GM21423 (cell line): ENCODE results near the gene NCKAP5.

Source experiments
- ATAC-seq: cut with Tn5 transposase; IDR thresholded peaks from one replicate; pipeline ENCODE4 v1.9.1; 2021; ENCODE audit warnings: mild to moderate bottlenecking, moderate library complexity; ENCODE audit not compliant: unreplicated experiment

NCKAP5 gene

GRCh38 chr2:133568172-133568571 is at the start of gene NCKAP5:
Gene NCKAP5, minus strand, starts transcription at chr2:133568463. Its CDS starts 50,937 bp downstream, at chr2:133517526.
- no peak for ATAC-seq

- no peak for ATAC-seq
These were observed 41.4 kb upstream of the NCKAP5 start for GRCh38 chr2:133609664-133610063.

GRCh38 chr2:133608291-133608690 is 40.0 kb upstream of the NCKAP5 start:
- no peak for ATAC-seq

- no peak for ATAC-seq
These were observed 39.4 kb upstream of the NCKAP5 start for GRCh38 chr2:133607679-133608078.

- ATAC-seq, result no peak
These were observed 38.4 kb upstream of the NCKAP5 start for GRCh38 chr2:133606616-133607015.

- ATAC-seq, result no peak
These were observed 37.5 kb upstream of the NCKAP5 start for GRCh38 chr2:133605766-133606137.

- ATAC-seq, result no peak
These were observed 36.9 kb upstream of the NCKAP5 start for GRCh38 chr2:133605011-133605765.

- ATAC-seq, result no peak
These were observed 34.8 kb upstream of the NCKAP5 start for GRCh38 chr2:133603109-133603508.

GRCh38 chr2:133602538-133602937 is 34.3 kb upstream of the NCKAP5 start:
- no peak for ATAC-seq

- no peak for ATAC-seq
These were observed 32.1 kb upstream of the NCKAP5 start for GRCh38 chr2:133600266-133600928.

- ATAC-seq, result no peak
These were observed 31.5 kb upstream of the NCKAP5 start for GRCh38 chr2:133599811-133600210.

GRCh38 chr2:133599211-133599803 is 31.0 kb upstream of the NCKAP5 start:
- ATAC-seq, result no peak

GRCh38 chr2:133598769-133599168 is 30.5 kb upstream of the NCKAP5 start:
- ATAC-seq, result no peak

GRCh38 chr2:133596701-133597393 is 28.6 kb upstream of the NCKAP5 start:
- no peak for ATAC-seq

- ATAC-seq, result no peak
These were observed 22.9 kb upstream of the NCKAP5 start for GRCh38 chr2:133591164-133591563.

GRCh38 chr2:133589456-133589855 is 21.2 kb upstream of the NCKAP5 start:
- no peak for ATAC-seq

- ATAC-seq, result no peak
These were observed 19.9 kb upstream of the NCKAP5 start for GRCh38 chr2:133588144-133588543.

GRCh38 chr2:133586978-133587377 is 18.7 kb upstream of the NCKAP5 start:
- ATAC-seq, result no peak

- no peak for ATAC-seq
These were observed 12.9 kb upstream of the NCKAP5 start for GRCh38 chr2:133581010-133581760.

GRCh38 chr2:133579274-133579673 is 11.0 kb upstream of the NCKAP5 start:
- no peak for ATAC-seq

GRCh38 chr2:133576714-133577113 is 8.5 kb upstream of the NCKAP5 start:
- no peak for ATAC-seq
